ENCODE measurements around the gene RHOD. TPM values are rescaled to one million over a fixed set of nuclear protein-coding genes. Genes with fewer than 3 reads are reported as not detected.

RHOD gene
- total and polyA plus RNA-seq, 2 of the 8 experiments (the other 6 are each of a cell fraction or from before 2014, with no cell fraction given), result 12.1 to 17.6 TPM

- no peak for TF ChIP-seq CEBPB (IDR thresholded peaks at IDR 0.05; ENCODE audit: low read depth, low read length)
- no peak for TF ChIP-seq CBX8 (IDR thresholded peaks at IDR 0.05; ENCODE audit: borderline replicate concordance, low read depth, low read length)
- TF ChIP-seq CTBP2 (IDR thresholded peaks at IDR 0.05; ENCODE audit: borderline replicate concordance, insufficient read depth, insufficient read length, low read length), result peak; percentile 43
Observed at GRCh38 chr11:67056267-67057204, at the start of gene RHOD (continued).

All from H1 (cell line).